Measurements from ENCODE around the gene RYR1.

GRCh38 chr19:38421856-38422255, 11.6 kb upstream of the RYR1 start:
- TF ChIP-seq CTCF (conservative IDR thresholded peaks at IDR 0.05; ENCODE audit: low read length): no peak
- TF ChIP-seq EZH2phosphoT487 (IDR thresholded peaks at IDR 0.05; ENCODE audit: borderline replicate concordance): no peak

Data from Loucy (cell line).